Measurements from ENCODE around the gene GCH1. TPM values are rescaled to one million over a fixed set of nuclear protein-coding genes. Genes with fewer than 3 reads are reported as not detected.

The GCH1 gene
- total RNA-seq, 3 donors from 2014 or later: 12.8 to 27.1 (median 19.3) TPM

- no peak for DNase-seq
Observed at GRCh38 chr14:54837508-54838149, 65.0 kb downstream of the GCH1 start.

GRCh38 chr14:54836231-54836630 lies 66.4 kb downstream of the GCH1 start:
- intact Hi-C loops (cut with DNase I, micrococcal nuclease): no loop called here
- no peaks in the 10 kb centered on the region for H3K9me3 ChIP-seq
- TF ChIP-seq CTCF (IDR thresholded peaks at IDR 0.05): no peak
- H3K36me3 ChIP-seq (ENCODE audit: low read depth): no peaks in the 10 kb centered on the region
- no peaks in the 10 kb centered on the region for H3K4me1 ChIP-seq (ENCODE audit: low read depth)
- H3K4me3 ChIP-seq: no peak overlapping the region
- ATAC-seq (no peak), DNase-seq (no peak)

More at GRCh38 chr14:54837508-54838149, 65.0 kb downstream of the GCH1 start:
- ATAC-seq: no peak
- H3K4me3 ChIP-seq: no peak overlapping the region
- no peaks in the 10 kb centered on the region for H3K9me3 ChIP-seq
- H3K4me1 ChIP-seq (ENCODE audit: low read depth): no peaks in the 10 kb centered on the region
- H3K36me3 ChIP-seq (ENCODE audit: low read depth): no peaks in the 10 kb centered on the region
- intact Hi-C loops (cut with DNase I, micrococcal nuclease): no loop called here
- TF ChIP-seq CTCF (IDR thresholded peaks at IDR 0.05): no peak

- intact Hi-C loops (cut with DNase I, micrococcal nuclease): no loop called here
- Histone ChIP-seq H3K4me1 (ENCODE audit: low read depth) (no peaks in the 10 kb centered on the region), H3K36me3 (ENCODE audit: low read depth) (no peaks in the 10 kb centered on the region), H3K4me3 (no peak overlapping the region), H3K9me3 (no peaks in the 10 kb centered on the region)
- ATAC-seq: no peak
- TF ChIP-seq CTCF (IDR thresholded peaks at IDR 0.05): no peak
- DNase-seq: no peak
Observed at GRCh38 chr14:54834727-54835126, 67.9 kb downstream of the GCH1 start.

GRCh38 chr14:54834081-54834480 lies 68.5 kb downstream of the GCH1 start:
- ATAC-seq (no peak), DNase-seq (no peak)
- Histone ChIP-seq H3K9me3 (no peaks in the 10 kb centered on the region), H3K4me3 (no peak overlapping the region), H3K4me1 (ENCODE audit: low read depth) (no peaks in the 10 kb centered on the region), H3K36me3 (ENCODE audit: low read depth) (no peaks in the 10 kb centered on the region)
- no peak for TF ChIP-seq CTCF (IDR thresholded peaks at IDR 0.05)
- intact Hi-C loops (cut with DNase I, micrococcal nuclease): no loop called here

- ATAC-seq: no peak
- no peaks in the 10 kb centered on the region for H3K4me1 ChIP-seq (ENCODE audit: low read depth)
- intact Hi-C loops (cut with DNase I, micrococcal nuclease): no loop called here
- no peak for TF ChIP-seq CTCF (IDR thresholded peaks at IDR 0.05)
- no peak for DNase-seq
- no peaks in the 10 kb centered on the region for H3K9me3 ChIP-seq
- no peak overlapping the region for H3K4me3 ChIP-seq
- no peaks in the 10 kb centered on the region for H3K36me3 ChIP-seq (ENCODE audit: low read depth)
Observed at GRCh38 chr14:54830650-54831049, 72.0 kb downstream of the GCH1 start.
